Brain microvascular endothelial cell (primary cell): ENCODE results near the gene MAPK10.
"Not testable (repeated sequence)": the region's sequence is repeated elsewhere in the genome, so short reads cannot be mapped to it uniquely, and the experiment has no call there.

ENCODE experiments used
- DNase-seq: peaks from one replicate; pipeline ENCODE4 v3.0.0-alpha.2; 2020
- H3K27ac ChIP-seq: fragments of 250-450 bp; sonication (Bioruptor Pico); 2 replicates; pipeline ENCODE4 v1.5.1; 2020; ENCODE audit warnings: mild to moderate bottlenecking, moderate library complexity
- H3K27me3 ChIP-seq: fragments of 250-450 bp; sonication (Bioruptor Pico); replicated peaks from 2 replicates; pipeline ENCODE4 v1.5.1; 2020; ENCODE audit warnings: mild to moderate bottlenecking
- H3K36me3 ChIP-seq: fragments of 250-450 bp; sonication (Bioruptor Pico); replicated peaks from 2 replicates; pipeline ENCODE4 v1.5.1; 2020; ENCODE audit warnings: mild to moderate bottlenecking
- H3K4me3 ChIP-seq: 2 replicates; pipeline ENCODE4 v1.5.1; 2011; ENCODE audit warnings: low read depth, mild to moderate bottlenecking, control low read depth, low read length, moderate library complexity
- CTCF ChIP-seq: IDR thresholded peaks from 2 replicates; pipeline ENCODE4 v1.5.1; 2011; ENCODE audit warnings: low read depth, mild to moderate bottlenecking, moderate library complexity, low read length, control low read depth, inconsistent platforms; ENCODE audit errors: missing control alignments
- in situ Hi-C: cut with HindIII; loops from 2 replicates; pipeline ENCODE4 v1.10.0; 2017; ENCODE audit warnings: low sequenced_read_pairs, low pct_ligation_motif_present

Gene MAPK10

GRCh38 chr4:86032476-86033022 is 327.3 kb downstream of the MAPK10 start:
- Histone ChIP-seq H3K27ac (peak overlapping the region; percentile 85), H3K27me3 (no peaks in the 10 kb centered on the region), H3K36me3 (no peaks in the 10 kb centered on the region), H3K4me3 (no peak overlapping the region)
- in situ Hi-C loops, result no loop called here
- DNase-seq, result peak; percentile 79
- no peak for TF ChIP-seq CTCF

GRCh38 chr4:86031927-86032326 is 327.9 kb downstream of the MAPK10 start:
- in situ Hi-C loops, result no loop called here
- H3K36me3 ChIP-seq, result no peaks in the 10 kb centered on the region

GRCh38 chr4:86026720-86027119 is 333.1 kb downstream of the MAPK10 start:
- TF ChIP-seq CTCF, result no peak
- Histone ChIP-seq H3K27me3 (no peaks in the 10 kb centered on the region), H3K36me3 (no peaks in the 10 kb centered on the region), H3K4me3 (no peak overlapping the region), H3K27ac (no peak overlapping the region)
- in situ Hi-C loops, result no loop called here
- no peak for DNase-seq

More at GRCh38 chr4:86031927-86032326, 327.9 kb downstream of the MAPK10 start:
- TF ChIP-seq CTCF, result no peak
- H3K27ac ChIP-seq, result no peak overlapping the region
- DNase-seq, result no peak
- no peak overlapping the region for H3K4me3 ChIP-seq
- no peaks in the 10 kb centered on the region for H3K27me3 ChIP-seq

- H3K36me3 ChIP-seq, H3K27ac ChIP-seq, H3K4me3 ChIP-seq, H3K27me3 ChIP-seq, in situ Hi-C loops, DNase-seq: not testable (repeated sequence)
Measured at GRCh38 chr4:86021671-86022070, 338.2 kb downstream of the MAPK10 start.

- Histone ChIP-seq H3K36me3 (no peaks in the 10 kb centered on the region), H3K27ac (no peak overlapping the region), H3K4me3 (no peak overlapping the region), H3K27me3 (no peaks in the 10 kb centered on the region)
- DNase-seq, result no peak
- in situ Hi-C loops, result no loop called here
- TF ChIP-seq CTCF, result no peak
Measured at GRCh38 chr4:86019906-86020305, 339.9 kb downstream of the MAPK10 start.

GRCh38 chr4:86019362-86019761 is 340.5 kb downstream of the MAPK10 start:
- no peak for DNase-seq
- no peak for TF ChIP-seq CTCF
- Histone ChIP-seq H3K4me3 (no peak overlapping the region), H3K27me3 (no peaks in the 10 kb centered on the region), H3K27ac (no peak overlapping the region), H3K36me3 (no peaks in the 10 kb centered on the region)
- in situ Hi-C loops, result no loop called here
